ENCODE measurements around the gene TOMM20L.
"Not testable (repeated sequence)": the region's sequence is repeated elsewhere in the genome, so short reads cannot be mapped to it uniquely, and the experiment has no call there.

Gene TOMM20L

GRCh38 chr14:58395812-58396788 is at the start of gene TOMM20L:
Gene TOMM20L (plus strand): TSS chr14:58395930. CDS start chr14:58395958, 28 bp downstream.
- peak within 1 kb of the TSS; percentile 68 for H3K9ac ChIP-seq (ENCODE audit: low read depth, low read length)
- H3K4me1 ChIP-seq (ENCODE audit: insufficient read depth, low read length): peaks cover 7% of the 10 kb centered on the region; the same call in 1 of the 2 replicates
- H3K9me3 ChIP-seq (ENCODE audit: control insufficient read depth, insufficient read depth, low read length): no peaks in the 10 kb centered on the region
- no peaks in the 10 kb centered on the region for H3K36me3 ChIP-seq (ENCODE audit: insufficient read depth, low read length)

GRCh38 chr14:58353516-58354299 is 42.0 kb upstream of the TOMM20L start:
- Histone ChIP-seq H3K9ac (ENCODE audit: low read depth, low read length) (no peak overlapping the region), H3K36me3 (ENCODE audit: insufficient read depth, low read length) (peaks cover 5% of the 10 kb centered on the region; the same call in 1 of the 2 replicates), H3K9me3 (ENCODE audit: control insufficient read depth, insufficient read depth, low read length) (no peaks in the 10 kb centered on the region), H3K4me1 (ENCODE audit: insufficient read depth, low read length) (no peaks in the 10 kb centered on the region)

- peaks cover 5% of the 10 kb centered on the region; the same call in 1 of the 2 replicates for H3K36me3 ChIP-seq (ENCODE audit: insufficient read depth, low read length)
- H3K4me1 ChIP-seq (ENCODE audit: insufficient read depth, low read length): no peaks in the 10 kb centered on the region
- no peaks in the 10 kb centered on the region for H3K9me3 ChIP-seq (ENCODE audit: control insufficient read depth, insufficient read depth, low read length)
- H3K9ac ChIP-seq (ENCODE audit: low read depth, low read length): no peak overlapping the region
Observed at GRCh38 chr14:58354808-58355207, 40.9 kb upstream of the TOMM20L start.

- no peaks in the 10 kb centered on the region for H3K4me1 ChIP-seq (ENCODE audit: insufficient read depth, low read length)
- H3K36me3 ChIP-seq (ENCODE audit: insufficient read depth, low read length): no peaks in the 10 kb centered on the region
- no peaks in the 10 kb centered on the region for H3K9me3 ChIP-seq (ENCODE audit: control insufficient read depth, insufficient read depth, low read length)
- H3K9ac ChIP-seq (ENCODE audit: low read depth, low read length): no peak overlapping the region
Observed at GRCh38 chr14:58356268-58356667, 39.5 kb upstream of the TOMM20L start.

- H3K4me1 ChIP-seq (ENCODE audit: insufficient read depth, low read length); H3K36me3 ChIP-seq (ENCODE audit: insufficient read depth, low read length); H3K9ac ChIP-seq (ENCODE audit: low read depth, low read length); H3K9me3 ChIP-seq (ENCODE audit: control insufficient read depth, insufficient read depth, low read length): not testable (repeated sequence)
Observed at GRCh38 chr14:58362272-58362671, 33.5 kb upstream of the TOMM20L start.

GRCh38 chr14:58362798-58363412 is 32.8 kb upstream of the TOMM20L start:
- H3K4me1 ChIP-seq (ENCODE audit: insufficient read depth, low read length): no peaks in the 10 kb centered on the region
- peaks cover 11% of the 10 kb centered on the region for H3K36me3 ChIP-seq (ENCODE audit: insufficient read depth, low read length)
- no peak overlapping the region for H3K9ac ChIP-seq (ENCODE audit: low read depth, low read length)

GRCh38 chr14:58364316-58364715 is 31.4 kb upstream of the TOMM20L start:
- no peaks in the 10 kb centered on the region for H3K4me1 ChIP-seq (ENCODE audit: insufficient read depth, low read length)
- H3K9me3 ChIP-seq (ENCODE audit: control insufficient read depth, insufficient read depth, low read length): no peaks in the 10 kb centered on the region
- H3K36me3 ChIP-seq (ENCODE audit: insufficient read depth, low read length): peaks cover 14% of the 10 kb centered on the region
- H3K9ac ChIP-seq (ENCODE audit: low read depth, low read length): no peak overlapping the region

More at GRCh38 chr14:58362798-58363412, 32.8 kb upstream of the TOMM20L start:
- H3K9me3 ChIP-seq (ENCODE audit: control insufficient read depth, insufficient read depth, low read length): no peaks in the 10 kb centered on the region

GRCh38 chr14:58367296-58367695 is 28.4 kb upstream of the TOMM20L start:
- Histone ChIP-seq H3K36me3 (ENCODE audit: insufficient read depth, low read length) (peaks cover 17% of the 10 kb centered on the region), H3K9ac (ENCODE audit: low read depth, low read length) (no peak overlapping the region), H3K4me1 (ENCODE audit: insufficient read depth, low read length) (no peaks in the 10 kb centered on the region), H3K9me3 (ENCODE audit: control insufficient read depth, insufficient read depth, low read length) (no peaks in the 10 kb centered on the region)

GRCh38 chr14:58368956-58369355 is 26.8 kb upstream of the TOMM20L start:
- Histone ChIP-seq H3K4me1 (ENCODE audit: insufficient read depth, low read length) (no peaks in the 10 kb centered on the region), H3K9me3 (ENCODE audit: control insufficient read depth, insufficient read depth, low read length) (no peaks in the 10 kb centered on the region), H3K36me3 (ENCODE audit: insufficient read depth, low read length) (peaks cover 21% of the 10 kb centered on the region), H3K9ac (ENCODE audit: low read depth, low read length) (no peak overlapping the region)

GRCh38 chr14:58376791-58377190 is 18.9 kb upstream of the TOMM20L start:
- H3K4me1 ChIP-seq (ENCODE audit: insufficient read depth, low read length): no peaks in the 10 kb centered on the region
- peaks cover 5% of the 10 kb centered on the region; the same call in 1 of the 2 replicates for H3K36me3 ChIP-seq (ENCODE audit: insufficient read depth, low read length)
- H3K9me3 ChIP-seq (ENCODE audit: control insufficient read depth, insufficient read depth, low read length): no peaks in the 10 kb centered on the region
- H3K9ac ChIP-seq (ENCODE audit: low read depth, low read length): no peak overlapping the region

- no peaks in the 10 kb centered on the region for H3K4me1 ChIP-seq (ENCODE audit: insufficient read depth, low read length)
- H3K9me3 ChIP-seq (ENCODE audit: control insufficient read depth, insufficient read depth, low read length): no peaks in the 10 kb centered on the region
- no peaks in the 10 kb centered on the region for H3K36me3 ChIP-seq (ENCODE audit: insufficient read depth, low read length)
- no peak overlapping the region for H3K9ac ChIP-seq (ENCODE audit: low read depth, low read length)
Observed at GRCh38 chr14:58390830-58391229, 4.9 kb upstream of the TOMM20L start.

GRCh38 chr14:58395562-58395811 is 243 bp upstream of the TOMM20L start:
- peaks cover 7% of the 10 kb centered on the region; the same call in 1 of the 2 replicates for H3K4me1 ChIP-seq (ENCODE audit: insufficient read depth, low read length)
- H3K36me3 ChIP-seq (ENCODE audit: insufficient read depth, low read length): no peaks in the 10 kb centered on the region
- H3K9me3 ChIP-seq (ENCODE audit: control insufficient read depth, insufficient read depth, low read length): no peaks in the 10 kb centered on the region
- peak overlapping the region; percentile 68; the same call in 1 of the 2 replicates for H3K9ac ChIP-seq (ENCODE audit: low read depth, low read length)

GRCh38 chr14:58397156-58397555 is 1.4 kb downstream of the TOMM20L start:
- H3K4me1 ChIP-seq (ENCODE audit: insufficient read depth, low read length): peaks cover 7% of the 10 kb centered on the region; the same call in 1 of the 2 replicates
- no peaks in the 10 kb centered on the region for H3K9me3 ChIP-seq (ENCODE audit: control insufficient read depth, insufficient read depth, low read length)
- no peak overlapping the region for H3K9ac ChIP-seq (ENCODE audit: low read depth, low read length)
- H3K36me3 ChIP-seq (ENCODE audit: insufficient read depth, low read length): no peaks in the 10 kb centered on the region

GRCh38 chr14:58398495-58398894 is 2.8 kb downstream of the TOMM20L start:
- Histone ChIP-seq H3K4me1 (ENCODE audit: insufficient read depth, low read length) (peaks cover 7% of the 10 kb centered on the region; the same call in 1 of the 2 replicates), H3K9me3 (ENCODE audit: control insufficient read depth, insufficient read depth, low read length) (no peaks in the 10 kb centered on the region), H3K36me3 (ENCODE audit: insufficient read depth, low read length) (no peaks in the 10 kb centered on the region), H3K9ac (ENCODE audit: low read depth, low read length) (no peak overlapping the region)

Data from ES-I3 (cell line).